Transverse colon (tissue), 4 donors: Measurements from ENCODE around the gene GADL1.

Source experiments
- EP300 ChIP-seq: sonication (generic); formaldehyde crosslinking; IDR thresholded peaks from one replicate; pipeline ENCODE4 v1.6.1; 2017; ENCODE audit warnings: antibody characterized with exemption, low read depth
- POLR2A ChIP-seq: fragments of 450-650 bp; IDR thresholded peaks from one replicate; pipeline ENCODE4 v1.6.1; 2016; ENCODE audit warnings: antibody characterized with exemption, mild to moderate bottlenecking, moderate library complexity
- POLR2AphosphoS5 ChIP-seq, 3 donors: sonication (generic); formaldehyde crosslinking; IDR thresholded peaks; one replicate each; pipeline ENCODE4 v1.6.1; 2016; ENCODE audit warnings: antibody characterized with exemption in 3 of 3
- TF ChIP-seq, protein P1 (sequence below), 5 experiments: fragments of 200-600 bp in 3 of 5; fragments of 450-650 bp in 2 of 5; sonication (generic) in 3 of 5; IDR thresholded peaks; 1 replicate in 2 of 5; 2 replicates in 3 of 5; pipeline ENCODE4 v1.5.1; 2016 to 2017; ENCODE audit warnings: antibody characterized with exemption in 5 of 5, inconsistent platforms in 3 of 5, mild to moderate bottlenecking in 2 of 5, moderate library complexity in 1 of 5

GRCh38 chr3:30694148-30694547 lies 200.3 kb downstream of the GADL1 start:
- TF ChIP-seq POLR2A: no peak
- no peak for TF ChIP-seq EP300
- TF ChIP-seq POLR2AphosphoS5 (IDR thresholded peaks at IDR 0.05): no peak
- TF ChIP-seq, protein P1, sequence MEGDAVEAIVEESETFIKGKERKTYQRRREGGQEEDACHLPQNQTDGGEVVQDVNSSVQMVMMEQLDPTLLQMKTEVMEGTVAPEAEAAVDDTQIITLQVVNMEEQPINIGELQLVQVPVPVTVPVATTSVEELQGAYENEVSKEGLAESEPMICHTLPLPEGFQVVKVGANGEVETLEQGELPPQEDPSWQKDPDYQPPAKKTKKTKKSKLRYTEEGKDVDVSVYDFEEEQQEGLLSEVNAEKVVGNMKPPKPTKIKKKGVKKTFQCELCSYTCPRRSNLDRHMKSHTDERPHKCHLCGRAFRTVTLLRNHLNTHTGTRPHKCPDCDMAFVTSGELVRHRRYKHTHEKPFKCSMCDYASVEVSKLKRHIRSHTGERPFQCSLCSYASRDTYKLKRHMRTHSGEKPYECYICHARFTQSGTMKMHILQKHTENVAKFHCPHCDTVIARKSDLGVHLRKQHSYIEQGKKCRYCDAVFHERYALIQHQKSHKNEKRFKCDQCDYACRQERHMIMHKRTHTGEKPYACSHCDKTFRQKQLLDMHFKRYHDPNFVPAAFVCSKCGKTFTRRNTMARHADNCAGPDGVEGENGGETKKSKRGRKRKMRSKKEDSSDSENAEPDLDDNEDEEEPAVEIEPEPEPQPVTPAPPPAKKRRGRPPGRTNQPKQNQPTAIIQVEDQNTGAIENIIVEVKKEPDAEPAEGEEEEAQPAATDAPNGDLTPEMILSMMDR (IDR thresholded peaks at IDR 0.05): no peak
